GM21360 (cell line): Measurements from ENCODE around the gene PAQR3.

Source experiments
- ATAC-seq: cut with Tn5 transposase; IDR thresholded peaks from one replicate; pipeline ENCODE4 v1.9.1; 2021; ENCODE audit warnings: mild to moderate bottlenecking, moderate library complexity; ENCODE audit not compliant: unreplicated experiment

The PAQR3 gene

DNA sequence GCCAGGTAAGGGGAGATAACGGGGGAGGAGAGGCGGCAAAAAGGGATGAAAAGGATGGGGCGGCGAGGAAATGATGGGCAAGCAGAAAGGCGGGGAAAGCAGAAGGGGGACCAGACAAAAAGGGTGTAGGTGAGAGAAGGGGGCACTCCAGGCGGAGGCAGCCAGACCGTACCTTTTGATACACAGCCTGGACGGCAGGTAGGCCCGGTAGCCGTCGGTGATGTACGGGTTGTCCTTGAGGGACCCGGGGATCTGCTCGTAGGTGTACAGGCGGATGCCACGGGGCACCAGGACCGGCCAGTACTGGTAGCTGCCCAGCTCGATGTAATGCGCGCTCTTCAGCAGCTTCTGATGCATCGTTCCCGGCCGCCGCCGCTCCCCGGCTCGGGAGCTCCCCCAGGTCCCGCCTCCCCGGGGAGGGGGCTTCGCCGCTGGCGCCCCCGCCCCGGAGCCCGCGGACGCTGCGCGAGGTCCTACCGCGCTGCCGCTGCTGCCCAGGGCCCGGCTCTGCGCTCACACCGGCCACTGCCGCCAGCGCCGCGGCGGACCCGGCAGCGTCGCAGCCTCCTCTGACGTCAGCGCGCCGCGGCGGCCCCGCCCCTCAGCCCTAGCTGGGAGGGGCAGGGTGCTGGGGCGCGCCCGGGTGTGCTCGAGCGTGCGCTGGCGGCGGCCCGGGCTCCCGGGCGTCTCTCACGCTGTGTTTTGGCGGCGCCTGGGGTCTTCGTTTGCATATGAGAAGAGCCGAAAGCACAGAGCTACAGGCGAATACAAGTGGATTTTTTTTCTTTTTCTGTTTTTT is at the start of gene PAQR3:
Gene PAQR3, minus strand, starts transcription at position 571 of the 799 bp plus-strand sequence. Its CDS starts 214 bp downstream, at position 357.
- peak; percentile 97 for ATAC-seq

DNA sequence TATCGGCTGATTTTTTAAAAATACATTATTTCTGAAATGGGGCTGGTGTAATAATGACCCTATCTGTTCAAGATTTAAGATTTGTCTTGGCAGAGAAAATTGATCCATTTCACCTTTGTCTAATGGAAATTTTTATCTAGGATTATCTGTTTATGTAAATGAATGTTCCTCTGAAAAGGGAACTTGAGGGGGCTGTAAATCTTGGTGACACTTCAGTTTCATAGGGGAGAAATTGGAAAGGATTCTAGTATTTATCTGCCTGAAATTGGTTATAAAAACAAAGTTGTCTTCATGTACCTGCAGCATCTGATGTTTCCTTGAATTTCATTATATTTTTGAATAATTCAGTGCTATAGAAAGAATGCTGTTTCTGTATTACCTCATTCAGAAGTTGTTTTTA is 48.4 kb upstream of the PAQR3 start:
- ATAC-seq = no peak

GRCh38 chr4:78984593-78984992 is 45.4 kb upstream of the PAQR3 start:
- ATAC-seq = no peak

DNA sequence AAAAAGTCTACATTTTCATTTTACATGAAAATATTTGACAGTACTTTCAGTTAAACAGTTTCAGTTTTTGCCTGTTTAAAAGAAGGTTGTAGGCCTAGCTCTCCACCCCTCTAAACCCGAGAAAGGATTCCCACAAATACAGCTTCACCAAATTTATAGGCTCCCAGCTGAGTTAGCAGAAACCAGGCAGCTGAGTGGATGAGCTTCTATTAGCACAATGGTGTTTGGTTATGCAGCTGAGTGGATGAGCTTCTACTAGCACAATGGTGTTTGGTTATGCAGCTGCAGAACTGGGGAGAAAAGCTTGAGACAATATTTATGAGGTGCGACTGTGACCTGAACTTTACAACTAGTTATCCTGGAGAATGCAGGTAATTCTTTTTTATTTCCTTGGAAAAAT is 36.6 kb upstream of the PAQR3 start:
- ATAC-seq = no peak

- ATAC-seq = no peak
Observed at GRCh38 chr4:78971776-78972175, 32.5 kb upstream of the PAQR3 start.

GRCh38 chr4:78971326-78971725 is 32.1 kb upstream of the PAQR3 start:
- no peak for ATAC-seq

- no peak for ATAC-seq
Observed at GRCh38 chr4:78962597-78963115, 23.4 kb upstream of the PAQR3 start.

GRCh38 chr4:78960926-78961325 is 21.7 kb upstream of the PAQR3 start:
- ATAC-seq = no peak

DNA sequence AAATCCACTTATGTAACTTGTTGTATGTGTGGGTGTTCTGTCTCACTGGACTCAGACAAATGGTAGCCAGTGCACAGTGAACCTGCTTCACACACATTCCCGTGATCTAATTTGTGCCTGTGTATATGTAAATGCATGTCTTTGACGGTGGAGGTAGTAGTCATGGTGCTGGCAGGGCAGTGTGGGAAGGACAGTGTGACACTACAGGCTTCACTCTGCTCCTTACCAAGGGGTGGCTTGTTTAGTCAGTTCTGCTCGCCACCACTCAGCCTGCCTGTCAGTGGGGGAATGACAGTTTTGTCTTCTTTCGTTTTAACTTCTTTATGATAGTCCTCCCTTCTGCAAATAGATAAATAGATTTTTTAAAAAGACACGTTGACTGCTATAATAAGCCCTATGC is 17.7 kb upstream of the PAQR3 start:
- no peak for ATAC-seq

DNA sequence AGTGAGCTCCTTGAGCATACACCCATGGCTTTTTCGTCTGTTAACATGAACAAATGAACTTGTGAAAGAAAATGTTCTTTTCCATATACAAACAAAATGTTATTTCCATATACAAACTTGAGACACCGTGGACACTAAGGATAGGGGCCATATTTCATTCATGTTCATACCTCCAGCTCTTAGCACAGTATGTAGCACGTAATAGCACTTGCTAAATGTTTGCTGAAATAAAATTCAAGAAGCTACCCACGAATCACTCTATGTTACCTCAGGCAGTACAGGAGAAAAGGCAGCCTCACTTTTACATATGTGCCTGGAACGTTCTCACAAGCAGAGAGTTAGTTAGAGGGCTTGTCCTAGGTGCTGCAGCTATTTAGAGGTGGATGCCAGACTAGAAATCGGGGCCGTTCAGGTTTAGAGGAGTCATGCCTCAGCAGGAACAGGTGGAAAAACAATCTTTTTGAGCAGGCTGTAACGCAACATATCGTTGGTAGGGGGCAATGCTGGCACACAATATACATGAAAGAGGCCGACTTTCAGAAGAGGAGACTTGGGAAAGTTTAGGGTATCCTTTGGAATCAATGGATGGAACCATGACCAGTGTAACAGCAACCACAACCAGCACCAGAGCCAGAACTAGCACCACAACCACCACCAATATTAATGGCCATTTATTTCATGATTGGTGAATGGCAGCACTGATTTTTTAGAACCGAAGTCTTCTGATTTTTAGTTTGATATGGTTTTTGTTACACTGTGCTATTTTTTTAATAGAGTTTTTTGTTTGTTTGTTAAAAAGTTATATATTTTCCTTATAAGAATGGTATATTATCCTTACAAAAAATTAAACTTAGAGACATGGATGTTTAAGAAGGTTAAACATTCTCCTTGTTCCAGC is 14.8 kb upstream of the PAQR3 start:
- ATAC-seq = no peak

GRCh38 chr4:78953231-78953630 is 14.0 kb upstream of the PAQR3 start:
- ATAC-seq = no peak

DNA sequence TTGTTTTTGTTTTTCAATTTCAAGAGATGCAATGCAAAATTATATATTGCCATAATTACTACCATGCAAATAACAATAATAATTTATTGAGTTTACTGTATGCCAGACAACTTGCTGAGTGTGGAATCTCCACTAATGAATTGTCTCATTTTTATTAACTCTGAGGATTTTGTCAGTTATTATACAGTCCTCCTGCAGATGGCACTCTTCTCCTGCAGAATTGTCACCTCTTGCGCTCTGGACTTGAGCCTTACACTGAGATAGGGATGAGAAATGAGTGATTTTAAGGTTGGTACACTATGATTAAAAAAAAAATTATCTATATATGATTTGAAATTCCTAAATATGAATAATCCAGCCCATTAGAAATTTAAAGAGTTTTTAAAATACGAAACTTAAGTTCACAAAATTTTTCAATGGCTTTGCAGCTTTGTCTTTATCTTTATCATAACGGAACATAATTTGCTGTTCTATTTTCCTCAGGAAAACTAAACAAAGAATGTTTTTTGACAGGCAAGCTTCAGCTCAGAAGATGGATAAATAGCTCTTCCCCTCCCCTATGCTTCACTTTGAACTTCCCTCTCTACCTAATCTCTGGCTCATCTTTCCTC is 12.7 kb upstream of the PAQR3 start:
- ATAC-seq = peak; percentile 59

GRCh38 chr4:78949735-78950134 is 10.5 kb upstream of the PAQR3 start:
- no peak for ATAC-seq

- ATAC-seq = no peak
Observed at GRCh38 chr4:78945651-78946179, 6.5 kb upstream of the PAQR3 start.

DNA sequence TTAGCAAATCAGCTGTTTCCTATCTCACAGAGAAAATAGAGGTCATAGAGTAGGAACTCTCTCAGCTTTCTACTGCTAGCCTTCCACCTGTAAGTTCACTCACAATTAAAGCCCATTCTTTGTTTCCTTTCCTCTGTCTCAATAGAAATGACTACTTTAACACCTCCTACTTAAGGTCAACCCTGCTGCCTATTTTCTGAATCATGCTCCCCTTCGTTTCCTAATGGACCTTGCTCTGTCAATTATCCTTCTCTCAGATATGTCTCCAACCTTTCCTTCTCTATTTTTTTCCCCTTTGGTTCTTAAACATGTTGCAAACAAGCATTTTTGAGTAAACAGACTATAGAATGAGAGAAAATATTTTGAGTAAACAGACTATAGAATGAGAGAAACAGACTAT is 5.1 kb upstream of the PAQR3 start:
- ATAC-seq = no peak

- no peak for ATAC-seq
Observed at GRCh38 chr4:78940752-78941151, 1.5 kb upstream of the PAQR3 start.

GRCh38 chr4:78939667-78940008 is 400 bp upstream of the PAQR3 start:
- ATAC-seq = peak; percentile 14

- no peak for ATAC-seq
Observed at GRCh38 chr4:78938474-78938867, 767 bp downstream of the PAQR3 start.

DNA sequence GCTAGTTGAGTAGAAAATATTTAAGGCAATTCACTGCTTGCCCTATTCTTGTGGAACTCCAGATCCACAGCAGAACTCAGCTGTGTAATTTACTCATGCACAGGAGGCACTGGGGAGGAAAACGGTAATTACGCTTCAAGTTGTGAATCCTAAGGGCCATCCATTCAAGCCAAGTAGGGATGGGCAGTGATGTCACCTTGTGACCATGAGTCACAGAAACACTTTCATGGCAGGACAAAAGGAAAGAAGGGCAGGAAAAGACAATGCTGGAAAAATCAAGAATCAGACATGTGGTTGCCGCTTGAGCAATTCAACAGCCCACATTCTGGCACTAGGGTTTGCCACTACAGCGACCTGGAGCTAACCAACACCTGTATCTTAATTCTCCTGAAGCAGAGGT is 1.4 kb downstream of the PAQR3 start:
- ATAC-seq = no peak

GRCh38 chr4:78936989-78937388 is 2.2 kb downstream of the PAQR3 start:
- ATAC-seq = no peak

- no peak for ATAC-seq
Observed at GRCh38 chr4:78930016-78930629, 9.1 kb downstream of the PAQR3 start.
